HepG2 (cell line): Measurements from ENCODE around the gene AREL1.

ENCODE experiments used
- CEBPB ChIP-seq: IDR thresholded peaks from 2 replicates; pipeline ENCODE4 v1.6.1; 2011; ENCODE audit warnings: low read depth, low read length, improper control_type of control experiment, borderline replicate concordance
- CREB3 ChIP-seq: sonication (generic); formaldehyde crosslinking; IDR thresholded peaks from 2 replicates; pipeline ENCODE4 v1.5.0; 2020; ENCODE audit warnings: missing genetic modification reagents
- CTCF ChIP-seq: sonication (generic); formaldehyde crosslinking; IDR thresholded peaks from 2 replicates; pipeline ENCODE4 v1.5.0; 2020; ENCODE audit warnings: mild to moderate bottlenecking, missing genetic modification reagents, moderate library complexity
- EP300 ChIP-seq, 3 experiments: sonication (generic) in 1 of 3; formaldehyde crosslinking in 1 of 3; IDR thresholded peaks; 2 replicates each; pipeline versions ENCODE4 v1.5.1 to v1.6.1; 2011 to 2020; ENCODE audit warnings: low read depth in 2 of 3, low read length in 2 of 3, borderline replicate concordance in 1 of 3, improper control_type of control experiment in 1 of 3, mild to moderate bottlenecking in 1 of 3, missing genetic modification reagents in 1 of 3, moderate library complexity in 1 of 3
- GMEB1 ChIP-seq: sonication (generic); formaldehyde crosslinking; IDR thresholded peaks from 2 replicates; pipeline ENCODE4 v1.5.1; 2020; ENCODE audit warnings: missing genetic modification reagents, mild to moderate bottlenecking, borderline replicate concordance
- KDM1A ChIP-seq: IDR thresholded peaks from 2 replicates; pipeline ENCODE4 v1.6.1; 2016; ENCODE audit warnings: missing compliant biosample characterization
- MXI1 ChIP-seq: IDR thresholded peaks from 3 replicates; pipeline ENCODE4 v1.6.1; 2012; ENCODE audit warnings: low read depth, low read length, inconsistent platforms, borderline replicate concordance
- NCOA1 ChIP-seq: sonication (generic); formaldehyde crosslinking; IDR thresholded peaks from 2 replicates; pipeline ENCODE4 v1.9.0; 2021; ENCODE audit warnings: missing genetic modification reagents
- NFIC ChIP-seq: IDR thresholded peaks from 2 replicates; pipeline ENCODE4 v1.6.1; 2012; ENCODE audit warnings: mild to moderate bottlenecking, low read length, inconsistent platforms
- POLR2AphosphoS2 ChIP-seq: IDR thresholded peaks from 2 replicates; pipeline ENCODE4 v1.6.1; 2011; ENCODE audit warnings: low read depth, low read length, improper control_type of control experiment
- RFX3 ChIP-seq: IDR thresholded peaks from 2 replicates; pipeline ENCODE4 v1.6.1; 2016; ENCODE audit warnings: missing biosample characterization, missing genetic modification reagents
- UBTF ChIP-seq: sonication (generic); formaldehyde crosslinking; IDR thresholded peaks from 2 replicates; pipeline ENCODE4 v1.4.0; 2020; ENCODE audit warnings: mild to moderate bottlenecking, missing genetic modification reagents

- TF ChIP-seq CREB3 (CRISPR knock-in tag) (no peak), MXI1 (no peak), RFX3 (CRISPR knock-in tag) (no peak), POLR2AphosphoS2 (no peak), NCOA1 (CRISPR knock-in tag) (no peak), NFIC (no peak), EP300 (IDR thresholded peaks at IDR 0.05; ENCODE audit: low read depth in 2 of 2, low read length in 2 of 2) (no peak), EP300 (CRISPR knock-in tag; IDR thresholded peaks at IDR 0.05; ENCODE audit: borderline replicate concordance) (no peak), UBTF (CRISPR knock-in tag) (no peak), KDM1A (CRISPR knock-in tag) (no peak), CTCF (CRISPR knock-in tag) (no peak), CEBPB (no peak), GMEB1 (no peak)
Measured at GRCh38 chr14:74645756-74646470, 67.0 kb downstream of the AREL1 start.
